ENCODE measurements around the gene LZTS2. TPM values are rescaled to one million over a fixed set of nuclear protein-coding genes. Genes with fewer than 3 reads are reported as not detected.

Gene LZTS2
- total RNA-seq, 1 experiment from 2014 or later, result 93.0 TPM

DNA sequence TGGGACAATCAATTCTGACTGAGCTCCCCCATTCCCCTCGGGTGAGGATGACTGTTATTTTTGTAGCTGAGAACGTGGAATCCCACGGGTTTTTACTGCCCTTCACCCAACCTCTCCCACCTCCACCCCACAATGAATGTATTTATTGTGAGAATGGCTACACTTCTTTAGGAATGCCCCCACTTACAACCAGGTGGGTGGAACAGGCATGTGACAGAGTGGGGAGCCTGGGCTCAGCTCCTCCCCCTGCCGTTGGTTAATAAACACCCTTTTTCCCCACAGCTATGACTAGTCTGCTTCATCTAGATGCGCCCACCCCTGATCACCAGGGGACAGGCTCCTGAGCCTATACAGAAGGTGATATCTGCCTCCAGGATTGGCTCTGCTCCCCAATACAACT, 14.3 kb upstream of the LZTS2 start (continued):
- TF ChIP-seq, protein P1, sequence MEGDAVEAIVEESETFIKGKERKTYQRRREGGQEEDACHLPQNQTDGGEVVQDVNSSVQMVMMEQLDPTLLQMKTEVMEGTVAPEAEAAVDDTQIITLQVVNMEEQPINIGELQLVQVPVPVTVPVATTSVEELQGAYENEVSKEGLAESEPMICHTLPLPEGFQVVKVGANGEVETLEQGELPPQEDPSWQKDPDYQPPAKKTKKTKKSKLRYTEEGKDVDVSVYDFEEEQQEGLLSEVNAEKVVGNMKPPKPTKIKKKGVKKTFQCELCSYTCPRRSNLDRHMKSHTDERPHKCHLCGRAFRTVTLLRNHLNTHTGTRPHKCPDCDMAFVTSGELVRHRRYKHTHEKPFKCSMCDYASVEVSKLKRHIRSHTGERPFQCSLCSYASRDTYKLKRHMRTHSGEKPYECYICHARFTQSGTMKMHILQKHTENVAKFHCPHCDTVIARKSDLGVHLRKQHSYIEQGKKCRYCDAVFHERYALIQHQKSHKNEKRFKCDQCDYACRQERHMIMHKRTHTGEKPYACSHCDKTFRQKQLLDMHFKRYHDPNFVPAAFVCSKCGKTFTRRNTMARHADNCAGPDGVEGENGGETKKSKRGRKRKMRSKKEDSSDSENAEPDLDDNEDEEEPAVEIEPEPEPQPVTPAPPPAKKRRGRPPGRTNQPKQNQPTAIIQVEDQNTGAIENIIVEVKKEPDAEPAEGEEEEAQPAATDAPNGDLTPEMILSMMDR (IDR thresholded peaks at IDR 0.05 in 2 of 3, conservative IDR thresholded peaks at IDR 0.05 in 1 of 3; ENCODE audit: borderline replicate concordance in 1 of 3, insufficient read depth in 1 of 3, low read depth in 2 of 3, low read length in 2 of 3), result no peak
- TF ChIP-seq EZH2 (IDR thresholded peaks at IDR 0.05) (no peak), YY1 (IDR thresholded peaks at IDR 0.05; ENCODE audit: extremely low read depth, insufficient replicate concordance, low read depth, low read length) (no peak), POLR2AphosphoS5 (IDR thresholded peaks at IDR 0.05; ENCODE audit: low read depth, low read length) (no peak; the same call in 1 of the 2 replicates), FOSL1 (IDR thresholded peaks at IDR 0.05; ENCODE audit: low read depth) (no peak), MAX (IDR thresholded peaks at IDR 0.05) (no peak), SP1 (IDR thresholded peaks at IDR 0.05; ENCODE audit: low read depth) (no peak), ZFX (IDR thresholded peaks at IDR 0.05) (no peak), CBX3 (IDR thresholded peaks at IDR 0.05; ENCODE audit: low read depth) (no peak)

DNA sequence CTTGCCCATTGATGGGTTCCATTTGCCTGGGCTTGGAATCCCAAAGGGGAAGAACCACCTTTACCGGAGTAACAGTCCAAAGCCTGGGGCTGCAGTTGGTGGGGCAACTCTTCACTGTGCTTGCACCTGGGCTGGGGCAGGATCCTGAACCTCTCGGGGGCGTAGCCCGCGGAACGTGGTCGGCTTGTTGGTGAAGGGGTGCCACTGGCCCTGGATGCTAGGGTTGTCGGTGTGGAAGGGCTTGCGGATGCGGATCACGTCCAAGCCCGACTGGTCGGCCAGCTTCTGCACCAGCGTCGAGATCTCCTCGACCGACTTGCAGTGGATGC, 13.0 kb upstream of the LZTS2 start:
- CTCF ChIA-PET, result interaction anchor here (1.5 kb wide), 1 partner anchor 10 kb away, joined by 6 read pairs; no protein-coding TSS in a partner anchor
- no peaks in the 10 kb centered on the region for H3K9me2 ChIP-seq (ENCODE audit: insufficient read depth)
- no peak for DNase-seq (ENCODE audit: low read depth, low spot score)

More for the DNA sequence above, 13.0 kb upstream of the LZTS2 start:
- TF ChIP-seq EGR1 (IDR thresholded peaks at IDR 0.05; ENCODE audit: low read depth), result no peak
- no peak for TF ChIP-seq SIN3A (IDR thresholded peaks at IDR 0.05; ENCODE audit: low read depth)
- TF ChIP-seq CBX3 (IDR thresholded peaks at IDR 0.05; ENCODE audit: low read depth), result no peak
- no peak for TF ChIP-seq MAX (IDR thresholded peaks at IDR 0.05)
- TF ChIP-seq ZNF274 (IDR thresholded peaks at IDR 0.05; ENCODE audit: low read depth, low read length), result no peak
- TF ChIP-seq FOSL1 (IDR thresholded peaks at IDR 0.05; ENCODE audit: low read depth), result no peak
- no peaks in the 10 kb centered on the region; the same call in 1 of the 2 replicates for H4K20me1 ChIP-seq (ENCODE audit: insufficient read depth)
- H3K27me3 ChIP-seq (ENCODE audit: insufficient read depth, low read length), result no peaks in the 10 kb centered on the region
- TSS peak; percentile 80 for BruUV-seq (replicated peaks)
- RAD21 ChIA-PET (ENCODE audit: low non-redundant PET in 1 of 2, low total read pairs in 2 of 2, uncharacterized antibody in 2 of 2, unreplicated experiment in 2 of 2), result no interaction called here
- intact Hi-C loops (cut with micrococcal nuclease), result no loop called here
- peak overlapping the region; percentile 82 to 96 for H3K4me3 ChIP-seq (replicated peaks in 1 of 2; ENCODE audit: low read depth in 1 of 2, low read length in 2 of 2)
- H2AFZ ChIP-seq (ENCODE audit: low read depth, low read length, poor library complexity, severe bottlenecking), result no peak overlapping the region
- peaks cover 27 to 32% of the 10 kb centered on the region in 2 experiments for H3K36me3 ChIP-seq (ENCODE audit: control insufficient read depth in 1 of 2, insufficient read depth in 2 of 2, low read length in 2 of 2)
- H3K9me3 ChIP-seq (ENCODE audit: control insufficient read depth in 1 of 2, insufficient read depth in 1 of 2, low read depth in 1 of 2, low read length in 2 of 2), result no peaks in the 10 kb centered on the region
- peaks cover 10 to 28% of the 10 kb centered on the region in 2 experiments; a peak in 3 of 4 replicates for H3K4me1 ChIP-seq (ENCODE audit: control insufficient read depth in 1 of 2, insufficient read depth in 2 of 2, low read length in 2 of 2)
- no peak; the same call in 1 of the 2 replicates for ATAC-seq
- POLR2A ChIA-PET, result no interaction called here
- H3K9ac ChIP-seq (ENCODE audit: low read length), result peak overlapping the region; percentile 96
- H3K27ac ChIP-seq (ENCODE audit: low read depth, low read length), result peak overlapping the region; percentile 84; the same call in 1 of the 2 replicates
- peak overlapping the region; percentile 96 for H3K4me2 ChIP-seq (ENCODE audit: low read length)
- H3K79me2 ChIP-seq (ENCODE audit: insufficient read depth, low read length), result peaks cover 62% of the 10 kb centered on the region
